GM10847 (cell line): ENCODE data around the gene ISYNA1.
A peak's percentile ranks its signal among the peaks of the same experiment; 100 is the strongest.

Source experiments
- POLR2A ChIP-seq: IDR thresholded peaks from 2 replicates; pipeline ENCODE4 v1.6.1; 2011; ENCODE audit not compliant: insufficient read length; ENCODE audit errors: extremely low read depth

The ISYNA1 gene

DNA sequence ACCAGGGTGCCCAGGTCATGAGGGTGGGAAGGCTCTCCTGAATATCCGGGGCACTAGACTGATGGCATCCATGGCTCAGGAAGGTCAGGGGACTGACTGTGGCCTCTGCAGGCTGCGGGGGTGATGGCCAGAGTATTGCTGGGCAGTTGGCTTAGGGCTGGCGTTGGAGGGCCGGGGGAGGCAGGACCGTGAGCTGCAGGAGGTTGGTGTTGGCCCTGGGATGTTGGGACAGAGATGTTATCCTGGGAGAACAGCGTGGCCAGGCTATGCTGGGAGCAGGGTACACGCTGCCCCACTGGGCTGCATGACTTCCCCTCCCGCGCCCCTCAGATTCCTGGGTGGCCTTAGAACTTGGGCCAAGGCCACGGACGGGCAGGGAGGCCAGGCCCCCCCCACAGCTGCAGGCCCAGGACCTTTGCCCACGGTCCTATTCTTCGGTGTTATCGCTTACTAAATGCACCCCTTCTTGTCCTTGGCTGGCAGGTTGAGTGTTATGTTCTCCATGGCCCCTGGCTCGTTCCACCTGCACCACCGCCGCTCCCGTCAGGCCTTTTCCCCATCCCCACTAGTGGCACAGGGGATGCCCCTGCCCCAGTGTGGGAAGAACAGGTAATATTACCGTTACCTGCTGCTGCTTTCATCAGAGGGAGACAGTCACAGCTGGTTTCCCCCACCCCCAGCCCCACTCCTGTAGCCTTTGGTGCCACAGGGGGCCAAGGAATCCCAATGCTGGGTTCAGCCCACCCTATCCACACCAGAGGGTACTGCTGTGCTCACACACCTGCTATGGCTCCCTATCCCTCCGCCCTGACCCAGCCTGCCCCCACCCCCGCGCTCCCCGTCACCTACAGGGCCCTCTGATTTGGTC, 3.2 kb upstream of the ISYNA1 start:
- no peak for TF ChIP-seq POLR2A

DNA sequence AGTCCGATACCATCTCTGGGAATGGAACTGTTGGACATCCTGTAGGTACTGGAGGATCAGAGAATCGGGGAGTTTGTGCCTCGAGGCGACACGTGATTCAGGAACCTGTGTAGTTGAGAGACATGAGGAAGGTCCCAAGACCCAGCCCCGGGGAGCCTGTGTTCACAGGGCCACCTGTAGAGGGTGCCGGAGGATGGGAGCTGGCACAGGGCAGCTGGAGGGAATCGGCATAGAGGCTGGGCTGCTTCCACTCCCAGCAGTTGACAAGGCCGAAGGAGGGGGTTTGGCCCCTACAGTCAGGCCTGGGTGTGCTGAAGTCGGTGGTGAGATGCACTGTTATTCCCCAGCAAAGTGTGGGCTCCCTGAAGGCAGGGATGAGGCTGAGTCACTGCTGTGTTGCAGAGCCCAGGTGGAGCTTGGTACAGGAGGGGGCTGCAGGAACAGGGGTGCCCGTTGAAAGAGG, 2.5 kb upstream of the ISYNA1 start:
- no peak for TF ChIP-seq POLR2A

DNA sequence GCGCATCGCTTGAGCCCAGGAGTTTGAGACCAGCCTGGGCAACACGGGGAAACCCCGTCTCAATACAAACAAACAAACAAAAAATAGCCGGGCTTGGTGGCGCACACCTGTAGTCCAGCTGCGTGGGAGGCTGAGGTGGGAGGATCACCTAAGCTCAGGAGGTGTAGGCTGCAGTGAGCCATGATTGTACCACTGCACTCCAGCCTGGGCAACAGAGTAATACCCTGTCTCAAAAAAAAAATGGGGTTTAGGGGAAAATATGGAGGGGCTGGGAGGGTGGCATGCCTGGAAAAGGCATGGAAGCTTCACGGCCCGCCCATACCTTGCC, 1.9 kb upstream of the ISYNA1 start:
- no peak for TF ChIP-seq POLR2A

DNA sequence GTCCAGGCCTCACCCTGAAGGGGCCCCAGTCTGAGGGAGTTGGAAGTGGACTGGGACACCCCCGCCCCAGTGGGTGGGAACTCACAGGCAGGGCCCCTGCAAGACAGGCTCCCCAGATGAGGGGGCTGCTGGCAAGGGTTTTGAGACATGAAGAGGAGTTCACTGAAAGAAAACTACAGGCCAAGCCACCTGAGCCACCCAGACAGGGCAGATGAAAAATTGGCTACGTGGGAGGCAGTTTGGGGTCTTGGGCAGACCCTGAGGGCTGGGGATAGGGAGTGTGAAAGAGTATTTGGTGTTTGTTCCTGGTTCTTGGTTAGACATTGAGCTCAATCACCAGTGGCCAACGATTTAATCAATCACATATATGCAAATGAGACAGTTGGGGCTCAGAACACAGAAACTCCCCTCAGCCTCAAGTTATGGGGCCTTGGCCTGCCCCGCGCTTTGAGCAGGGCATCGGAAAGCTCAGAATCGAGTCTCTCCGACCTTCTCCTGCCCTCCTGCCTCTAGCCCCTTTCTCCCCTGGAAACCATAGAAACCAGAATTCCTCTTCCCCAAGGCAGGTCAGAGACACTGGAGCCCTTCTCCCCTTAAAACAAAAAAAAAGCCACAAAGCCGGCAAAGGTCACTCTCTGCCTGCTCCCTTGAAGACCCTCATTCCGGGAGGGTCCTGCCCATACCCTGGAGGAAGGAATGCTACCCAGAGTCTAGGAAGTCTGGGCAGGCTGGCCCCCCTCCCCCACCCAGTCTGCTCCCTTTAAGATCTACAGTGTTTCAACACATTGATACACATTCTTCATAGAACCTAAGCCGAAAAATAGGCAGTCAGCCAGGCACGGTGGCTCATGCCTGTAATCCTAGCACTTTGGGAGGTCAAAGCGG, 1.3 kb upstream of the ISYNA1 start:
- no peak for TF ChIP-seq POLR2A

DNA sequence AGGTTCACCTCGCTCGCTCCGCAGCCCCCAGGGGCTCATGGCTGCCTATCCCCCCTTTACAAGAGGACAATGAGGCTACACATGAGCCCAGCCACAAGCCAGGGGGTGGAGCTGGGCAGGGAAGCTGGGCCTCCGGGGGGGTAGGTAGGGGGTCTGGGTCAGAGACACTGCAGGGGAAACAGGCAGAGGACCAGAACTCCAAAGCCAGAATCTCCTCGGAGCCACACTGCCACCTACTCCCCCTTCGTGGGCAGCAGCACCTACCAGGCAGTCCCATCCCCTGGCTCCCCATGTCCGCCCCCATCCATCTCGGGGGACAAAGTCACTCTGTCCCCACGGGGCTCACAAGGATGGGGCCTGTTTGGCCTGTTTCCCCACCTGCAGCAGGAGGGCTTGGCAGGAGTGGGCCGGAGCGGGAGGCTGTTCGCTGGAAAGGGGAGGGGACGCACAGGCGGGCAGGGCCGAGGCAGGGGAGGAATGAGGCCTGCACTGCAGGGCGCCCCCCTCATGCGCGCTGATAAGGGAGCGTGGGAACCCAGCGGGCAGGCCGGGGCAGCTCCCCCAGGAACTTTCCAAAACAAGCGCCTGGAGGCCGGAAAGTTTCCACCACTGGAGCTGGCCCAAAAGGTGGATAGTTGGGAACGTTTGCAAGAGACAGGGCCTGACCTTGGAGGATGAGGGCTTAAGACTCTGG, 545 bp upstream of the ISYNA1 start:
- TF ChIP-seq POLR2A = no peak

DNA sequence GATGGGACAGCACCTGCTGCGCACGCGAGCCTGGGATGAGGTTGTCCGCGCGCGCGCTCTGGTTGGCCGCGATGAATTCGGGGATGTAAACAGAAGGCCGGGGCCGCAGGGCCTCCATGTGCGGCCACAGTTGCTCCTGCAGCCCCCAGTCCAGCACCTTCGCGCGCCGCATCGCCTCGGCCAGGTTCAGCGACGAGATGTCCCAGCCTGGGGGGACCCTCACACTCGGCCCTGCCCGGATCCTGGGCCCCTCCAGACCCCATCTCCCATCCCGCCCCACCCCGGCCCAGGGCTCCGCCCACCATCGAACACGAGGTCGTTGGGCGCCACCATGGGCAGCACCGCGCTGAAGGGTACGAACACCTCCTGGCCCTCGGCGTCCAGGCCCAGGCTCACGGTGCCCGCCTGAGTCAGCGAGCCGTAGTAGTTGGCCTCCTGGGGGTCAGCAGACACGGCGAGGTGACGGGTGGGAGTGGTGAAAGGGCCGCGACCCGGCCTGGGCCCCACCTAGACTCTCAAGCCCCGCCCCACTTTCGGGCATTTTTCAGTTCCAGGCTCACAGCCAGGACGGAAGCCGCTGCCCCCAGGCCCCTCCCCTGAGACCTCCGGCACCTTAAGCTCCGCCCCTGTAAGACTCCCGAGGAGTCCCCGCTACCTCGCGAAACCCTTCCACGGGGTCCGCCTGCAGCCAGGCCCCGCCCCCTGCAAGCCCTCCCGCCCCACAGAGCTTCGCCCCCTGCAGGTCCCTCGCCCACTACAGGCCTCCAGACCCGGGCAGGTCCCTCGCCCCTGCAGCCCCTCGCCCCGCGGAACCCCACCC, 1.1 kb downstream of the ISYNA1 start:
- no peak for TF ChIP-seq POLR2A

DNA sequence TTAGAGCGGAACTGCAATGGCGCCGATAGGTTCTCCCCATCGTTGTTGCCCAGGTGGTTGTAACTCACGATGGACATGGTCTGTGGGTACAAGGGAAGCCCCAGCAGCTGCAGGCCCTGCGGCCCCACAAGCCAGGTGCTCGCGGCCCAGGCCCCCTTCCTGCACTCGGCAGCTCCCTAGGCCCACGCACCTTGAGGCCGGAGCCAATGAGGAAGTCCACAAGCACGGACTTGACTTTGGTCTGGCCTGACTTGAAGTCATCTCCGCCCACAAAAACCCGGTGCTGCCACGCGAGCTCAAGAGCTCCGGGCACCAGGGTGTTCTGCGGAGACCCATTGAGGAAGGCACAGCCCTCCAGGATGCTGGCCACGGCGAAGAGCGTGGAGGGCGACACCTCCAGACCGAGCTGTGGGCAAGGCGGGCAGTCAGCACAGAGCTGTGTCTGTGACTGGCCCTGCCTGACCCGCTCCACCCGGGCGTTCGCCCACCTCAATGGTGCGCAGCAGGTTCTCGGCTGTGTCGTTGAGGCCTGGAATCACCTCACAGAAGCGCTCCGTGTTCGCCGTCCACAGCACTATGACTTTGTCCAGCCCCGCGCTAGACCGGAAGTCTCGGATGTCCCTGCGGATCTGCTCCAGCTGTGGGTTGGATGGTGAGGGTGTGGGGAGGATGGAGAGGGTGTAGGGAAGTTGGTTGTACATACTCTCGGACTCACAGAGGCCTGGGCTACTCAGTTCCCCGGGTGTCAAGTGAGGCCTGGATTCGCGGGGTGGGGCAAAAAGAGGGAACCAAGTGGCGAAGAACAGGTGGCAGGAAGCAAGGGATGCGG, 1.9 kb downstream of the ISYNA1 start:
- no peak for TF ChIP-seq POLR2A

DNA sequence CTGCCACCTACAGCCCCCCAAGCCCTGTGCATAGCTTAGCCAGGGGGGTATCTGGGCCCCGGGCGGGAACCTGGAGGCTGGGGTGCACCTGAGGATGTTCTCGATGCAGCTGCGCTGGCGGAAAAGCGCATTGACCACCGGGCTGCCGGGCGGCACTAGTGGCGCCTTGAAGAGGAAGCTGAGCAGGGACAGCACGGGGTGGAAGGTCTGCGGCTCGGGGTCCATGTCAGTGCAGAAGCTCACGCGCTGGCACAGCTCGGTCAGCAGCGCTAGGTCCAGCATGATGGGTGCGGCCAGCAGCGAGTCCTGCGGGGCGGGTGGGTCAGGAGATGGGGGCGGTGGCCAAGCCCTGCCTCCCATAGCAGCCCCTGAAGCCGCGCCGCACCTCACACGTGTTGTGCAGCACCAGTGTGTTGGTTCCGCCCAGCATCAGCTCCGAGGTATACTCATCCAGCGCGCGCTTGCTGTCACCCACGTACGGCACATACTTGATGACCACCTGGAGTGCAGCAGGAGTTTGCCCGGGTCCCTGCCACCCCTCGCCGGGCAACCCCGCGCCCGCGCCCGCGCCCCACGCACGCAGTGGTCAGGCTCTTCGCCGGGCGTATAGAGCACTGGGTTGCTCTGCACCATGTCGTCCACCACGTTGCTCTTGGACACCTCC, 2.6 kb downstream of the ISYNA1 start:
- no peak for TF ChIP-seq POLR2A

DNA sequence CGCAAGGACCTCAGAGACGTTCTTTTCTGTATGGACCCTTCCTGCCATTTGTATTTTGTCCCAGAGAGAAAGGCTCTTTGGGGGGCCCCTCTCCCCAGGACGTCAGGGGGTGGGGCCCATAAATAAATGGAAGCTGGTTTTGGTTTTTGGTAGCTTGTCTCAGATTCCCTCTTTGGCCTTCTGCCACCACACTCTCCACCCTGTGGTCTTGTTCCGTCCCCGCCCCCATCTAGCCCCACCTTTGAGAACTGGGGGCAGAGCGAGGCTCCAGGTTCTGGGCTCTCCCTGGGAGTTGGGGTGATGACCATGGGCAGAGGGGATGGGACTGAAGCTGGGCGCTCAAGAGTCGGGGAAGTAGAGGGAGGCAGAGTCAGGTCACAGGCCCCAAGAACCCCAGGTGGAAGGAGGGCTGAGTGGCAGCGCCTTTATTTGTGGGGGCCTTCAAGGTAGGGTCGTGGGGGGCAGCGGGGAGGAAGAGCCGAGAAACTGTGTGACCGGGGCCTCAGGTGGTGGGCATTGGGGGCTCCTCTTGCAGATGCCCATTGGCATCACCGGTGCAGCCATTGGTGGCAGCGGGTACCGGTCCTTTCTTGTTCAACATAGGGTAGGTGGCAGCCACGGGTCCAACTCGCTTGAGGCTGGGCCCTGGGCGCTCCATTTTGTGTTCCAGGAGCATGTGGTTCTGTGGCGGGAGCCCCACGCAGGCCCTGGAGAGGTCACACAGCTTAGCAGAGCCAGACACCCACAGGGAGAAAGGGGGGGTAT, 3.3 kb downstream of the ISYNA1 start:
- no peak for TF ChIP-seq POLR2A

DNA sequence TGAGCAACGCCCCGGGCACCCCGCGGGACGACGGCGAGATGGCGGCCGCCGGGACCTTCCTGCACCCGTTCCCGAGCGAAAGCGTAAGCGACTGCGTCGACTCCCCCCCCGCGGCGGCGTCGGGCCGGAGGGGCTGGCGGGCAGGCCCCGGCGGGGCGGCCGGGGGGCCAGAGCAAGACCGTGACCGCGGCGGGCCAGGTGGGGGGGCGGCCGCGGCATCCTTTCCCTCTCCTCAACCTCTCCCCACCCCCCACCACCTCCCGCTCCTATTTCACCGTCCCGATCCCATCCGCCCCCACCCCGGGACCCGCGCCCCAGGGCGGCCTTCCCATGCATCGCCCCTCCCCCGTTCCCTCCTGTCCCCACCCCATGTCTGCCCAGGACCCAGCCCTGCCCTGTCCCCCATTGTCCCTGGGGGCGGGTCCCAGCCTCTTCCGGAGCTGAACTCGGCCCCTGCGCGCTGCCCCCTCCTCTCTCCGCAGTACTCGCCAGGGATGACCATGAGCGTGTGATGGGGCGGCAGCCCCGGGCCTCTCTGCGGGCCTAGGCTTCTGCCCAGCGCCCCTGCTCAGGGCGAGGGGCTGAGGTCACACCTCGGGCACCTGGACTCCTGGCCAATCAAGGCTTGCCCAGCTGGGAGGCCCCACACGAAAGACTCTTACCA, 4.1 kb downstream of the ISYNA1 start:
- TF ChIP-seq POLR2A = no peak

DNA sequence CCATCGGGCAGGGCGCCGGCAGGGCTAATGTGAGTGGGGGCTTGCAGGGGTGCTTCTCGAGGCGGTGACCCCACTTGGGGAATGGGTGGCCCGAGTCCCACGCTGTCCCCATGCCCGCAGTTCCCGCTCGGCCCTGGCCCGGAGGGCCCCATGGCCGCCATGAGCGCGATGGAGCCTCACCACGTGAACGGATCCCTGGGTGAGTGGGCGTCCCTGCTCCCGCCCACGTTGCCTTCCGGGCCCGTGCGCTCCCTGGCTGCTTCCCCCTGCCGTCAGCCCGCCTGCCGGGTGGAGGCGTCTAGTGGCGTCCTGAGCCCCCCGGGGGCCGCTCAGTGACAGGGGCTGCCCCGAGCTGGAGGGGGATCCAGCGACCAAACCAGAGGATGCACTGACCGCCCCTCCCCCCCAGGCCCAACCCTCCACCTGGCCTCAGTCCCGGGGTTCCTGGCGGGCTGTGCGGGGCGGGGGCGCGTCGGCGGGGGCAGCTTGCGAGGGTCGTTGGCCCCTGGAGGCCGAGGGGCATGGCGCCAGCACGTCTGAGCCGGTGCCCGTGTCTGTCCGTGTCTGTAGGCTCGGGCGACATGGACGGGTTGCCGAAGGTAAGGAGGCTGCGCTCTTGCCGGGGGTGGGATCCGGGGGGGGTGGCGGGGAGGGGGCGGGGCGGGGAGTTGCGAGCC, 4.8 kb downstream of the ISYNA1 start:
- peak; percentile 58 for TF ChIP-seq POLR2A

DNA sequence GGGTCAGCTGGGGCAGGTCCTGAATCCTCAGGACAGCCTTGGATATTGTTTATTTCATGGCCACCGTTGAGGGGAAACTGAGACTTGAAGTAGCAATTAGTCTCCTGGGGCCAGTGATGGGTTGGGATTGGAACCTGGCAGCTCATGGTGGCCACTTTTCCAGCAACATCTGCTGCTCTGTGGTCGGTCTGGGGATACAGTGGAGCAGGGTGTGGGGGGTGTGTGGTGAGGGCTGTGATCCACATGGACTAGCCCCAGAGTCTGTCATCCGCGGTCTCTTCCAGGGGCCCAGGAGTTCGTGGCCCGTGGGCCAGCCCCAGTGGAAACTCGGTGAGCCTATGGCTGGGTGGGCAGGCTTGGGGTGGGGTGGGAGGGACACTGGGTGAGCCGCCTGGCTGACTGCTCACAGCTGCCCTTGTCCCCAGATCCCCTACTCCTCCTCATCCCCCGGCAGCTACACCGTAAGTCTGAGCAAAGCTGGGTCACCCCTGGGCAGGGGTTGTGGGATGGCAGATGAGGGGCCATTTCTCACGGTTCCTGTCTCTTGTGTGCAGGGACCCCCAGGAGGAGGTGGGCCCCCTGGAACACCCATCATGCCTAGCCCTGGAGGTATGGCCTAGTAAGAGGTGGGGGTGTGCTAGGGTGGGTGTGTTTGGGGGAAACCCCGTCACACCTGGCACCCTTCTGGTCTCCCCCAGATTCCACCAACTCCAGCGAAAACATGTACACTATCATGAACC, 5.5 kb downstream of the ISYNA1 start:
- no peak for TF ChIP-seq POLR2A
